Germinal center (tissue), 1 donor: Measurements from ENCODE around the gene NODAL.
"Not testable (repeated sequence)": the region's sequence is repeated elsewhere in the genome, so short reads cannot be mapped to it uniquely, and the experiment has no call there.

Experiments
- DNase-seq: peaks from one replicate; pipeline ENCODE4 v3.0.0; 2012; ENCODE audit warnings: mixed read lengths, low spot score

Gene NODAL

GRCh38 chr10:70441161-70441894 is at the start of gene NODAL:
TSS of gene NODAL (minus strand) at chr10:70441681. CDS start at chr10:70441667, 14 bp downstream.
- DNase-seq, result no peak

- DNase-seq, result no peak
Measured at GRCh38 chr10:70490142-70490541, 48.7 kb upstream of the NODAL start.

- no peak for DNase-seq
Measured at GRCh38 chr10:70487824-70488223, 46.3 kb upstream of the NODAL start.

- not testable (repeated sequence) for DNase-seq
Measured at GRCh38 chr10:70483872-70484271, 42.4 kb upstream of the NODAL start.

- DNase-seq, result no peak
Measured at GRCh38 chr10:70482982-70483760, 41.7 kb upstream of the NODAL start.

GRCh38 chr10:70481831-70482530 is 40.5 kb upstream of the NODAL start:
- DNase-seq, result no peak

GRCh38 chr10:70481105-70481504 is 39.6 kb upstream of the NODAL start:
- no peak for DNase-seq

GRCh38 chr10:70480239-70480861 is 38.9 kb upstream of the NODAL start:
- peak; percentile 82 for DNase-seq

GRCh38 chr10:70479626-70480238 is 38.3 kb upstream of the NODAL start:
- DNase-seq, result no peak

- DNase-seq, result peak; percentile 31
Measured at GRCh38 chr10:70479165-70479581, 37.7 kb upstream of the NODAL start.

- DNase-seq, result peak; percentile 78
Measured at GRCh38 chr10:70478191-70479164, 37.0 kb upstream of the NODAL start, which contains the start of gene PALD1. TSS of gene PALD1 (plus strand) at chr10:70478767. CDS start at chr10:70525952, 47,185 bp downstream.

- peak; percentile 44 for DNase-seq
Measured at GRCh38 chr10:70477661-70478162, 36.2 kb upstream of the NODAL start.

GRCh38 chr10:70476249-70477035 is 35.0 kb upstream of the NODAL start:
- DNase-seq, result no peak

- no peak for DNase-seq
Measured at GRCh38 chr10:70475661-70476060, 34.2 kb upstream of the NODAL start.

- no peak for DNase-seq
Measured at GRCh38 chr10:70474780-70475179, 33.3 kb upstream of the NODAL start.

- no peak for DNase-seq
Measured at GRCh38 chr10:70472799-70473454, 31.4 kb upstream of the NODAL start.

- no peak for DNase-seq
Measured at GRCh38 chr10:70466951-70467350, 25.5 kb upstream of the NODAL start.

- DNase-seq, result no peak
Measured at GRCh38 chr10:70465832-70466231, 24.4 kb upstream of the NODAL start.

GRCh38 chr10:70465278-70465677 is 23.8 kb upstream of the NODAL start:
- no peak for DNase-seq
